CD4-positive, alpha-beta T cell treated with Interleukin-17A for 1 hour (primary cell): Measurements from ENCODE around the gene SNTG2.
"Not testable (repeated sequence)": the region's sequence is repeated elsewhere in the genome, so short reads cannot be mapped to it uniquely, and the experiment has no call there.

Source experiments
- DNase-seq: peaks from one replicate; pipeline ENCODE4 v3.0.0-alpha.2; 2020

The SNTG2 gene

DNA sequence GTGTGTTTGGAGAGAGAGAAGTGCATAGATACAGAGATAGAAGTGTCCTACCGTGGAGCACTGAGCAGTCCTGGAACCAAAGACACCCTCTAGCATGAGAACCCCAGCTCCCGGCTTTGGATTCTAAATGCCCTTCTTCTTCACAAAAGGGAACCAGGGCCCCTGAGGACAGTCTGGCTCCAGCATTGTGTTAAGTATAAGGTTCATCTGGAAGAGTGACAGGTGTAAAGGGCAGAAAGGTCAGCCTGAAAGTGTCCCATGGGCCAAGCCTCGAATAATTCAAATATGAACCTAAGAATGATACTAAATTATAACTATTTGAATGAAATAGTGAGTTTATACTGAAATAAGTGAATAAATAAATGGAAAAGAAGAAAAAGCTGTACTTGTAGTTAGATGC, 109.7 kb downstream of the SNTG2 start:
- DNase-seq, result no peak

DNA sequence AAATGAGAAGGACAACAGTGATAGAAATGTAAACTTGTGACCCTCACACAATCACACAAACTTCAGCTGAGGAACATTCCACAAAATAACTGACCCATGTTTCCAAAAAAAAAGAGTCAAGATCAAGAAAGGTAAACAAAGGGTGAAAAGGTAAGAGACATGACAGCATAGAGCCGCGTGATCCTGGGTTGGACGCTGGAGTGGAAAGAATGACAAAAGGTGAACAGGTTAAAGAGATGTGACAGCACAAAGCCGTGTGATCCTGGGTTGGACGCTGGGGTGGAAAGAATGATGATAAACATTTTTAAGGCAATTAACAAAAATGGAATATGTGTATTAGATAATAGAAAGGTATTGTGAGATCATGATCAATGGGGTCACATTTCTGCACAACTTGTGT, 110.3 kb downstream of the SNTG2 start:
- DNase-seq, result no peak

DNA sequence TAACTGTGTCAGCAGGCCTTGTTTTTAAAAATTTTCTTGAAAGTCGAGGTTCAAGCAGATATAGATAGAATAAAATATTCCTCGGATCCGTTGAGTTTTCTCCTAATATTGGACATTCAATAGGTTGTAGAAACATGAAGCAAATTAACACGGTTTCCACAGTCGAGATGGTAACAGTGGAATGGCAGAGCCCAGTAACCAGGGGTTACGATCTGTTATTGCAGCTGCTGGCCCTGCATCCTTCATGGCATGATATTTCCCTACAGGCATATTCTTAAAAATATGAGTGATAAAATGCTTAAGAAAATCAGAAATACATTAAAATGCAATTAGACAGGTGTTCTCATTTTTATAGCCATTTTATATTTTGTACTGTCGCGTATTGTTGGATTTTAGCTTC, 117.6 kb downstream of the SNTG2 start:
- DNase-seq, result no peak

DNA sequence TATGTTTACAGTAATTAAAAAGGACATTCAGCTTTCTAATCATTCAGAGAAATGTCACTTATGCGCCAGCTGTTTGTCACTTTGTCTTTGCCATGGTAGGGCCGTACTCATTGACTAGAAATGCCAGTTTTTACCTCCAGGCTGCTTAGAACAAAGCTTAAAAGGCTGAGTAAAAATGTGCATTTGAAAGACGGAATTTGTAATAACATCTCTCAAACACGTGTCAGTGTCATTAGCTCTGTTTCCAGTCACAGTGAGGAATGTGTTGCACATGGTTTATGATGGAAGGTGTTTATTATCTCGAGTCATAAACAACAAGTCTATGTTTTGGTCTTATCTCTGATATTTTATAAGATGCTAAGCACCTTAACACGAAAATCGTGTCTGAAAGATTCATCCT, 118.2 kb downstream of the SNTG2 start:
- DNase-seq, result no peak

DNA sequence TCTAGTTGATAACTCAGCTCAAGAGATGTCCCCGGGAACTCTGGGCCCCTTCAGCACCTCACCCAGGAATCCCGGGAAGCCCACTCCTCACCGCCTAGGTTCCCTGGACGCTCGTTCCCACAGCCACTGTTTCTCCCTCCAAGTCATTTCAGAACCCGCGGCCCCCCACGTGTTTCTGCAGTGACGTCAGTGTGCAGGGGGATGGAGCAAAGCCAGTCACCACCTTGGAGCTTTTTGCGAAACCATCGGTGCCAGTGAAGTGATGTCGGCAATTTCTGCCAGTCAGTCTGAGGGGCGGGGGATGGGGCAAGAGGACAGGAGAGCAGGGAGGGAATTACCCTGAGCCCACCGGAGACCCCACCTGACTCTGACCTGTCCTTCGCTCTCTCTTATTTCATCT, 119.2 kb downstream of the SNTG2 start:
- DNase-seq, result no peak

DNA sequence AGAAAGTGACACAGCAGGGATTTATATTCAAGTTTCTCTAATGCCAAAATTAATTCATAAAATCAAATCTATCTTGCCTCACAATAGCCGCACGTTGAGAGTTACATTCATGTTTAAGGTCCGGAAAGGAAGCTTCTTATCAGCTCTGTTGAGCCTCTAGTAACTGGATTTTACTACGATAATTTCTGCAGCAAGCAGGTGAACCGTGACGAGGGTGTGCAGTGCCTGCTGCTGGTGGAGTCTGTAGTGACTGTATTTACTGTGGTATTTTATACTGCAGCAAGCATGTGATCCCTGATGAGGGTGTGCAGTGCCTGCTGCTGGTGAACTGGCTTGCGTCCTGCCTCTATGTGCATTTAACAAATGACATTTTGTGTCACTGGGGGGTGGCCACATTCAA, 120.0 kb downstream of the SNTG2 start:
- no peak for DNase-seq

DNA sequence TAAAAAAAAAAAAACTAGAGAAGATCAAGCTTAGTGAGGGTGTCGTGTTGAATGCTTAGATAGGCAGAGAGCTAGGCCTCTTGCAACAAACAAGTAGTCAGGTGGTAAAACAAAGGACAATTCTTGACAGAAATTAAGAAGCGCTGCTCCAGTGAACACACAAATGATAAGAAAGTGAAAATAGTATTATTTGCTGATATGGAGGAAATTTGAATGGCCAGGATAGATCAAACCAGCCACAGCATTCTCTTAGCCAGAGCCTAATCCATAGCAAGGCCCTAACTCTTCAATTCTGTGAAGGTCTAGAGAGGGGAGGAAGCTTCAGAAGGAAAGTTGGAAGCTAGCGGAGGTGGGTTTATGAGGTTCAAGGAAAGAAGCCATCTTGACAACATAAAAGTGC, 121.0 kb downstream of the SNTG2 start:
- no peak for DNase-seq

DNA sequence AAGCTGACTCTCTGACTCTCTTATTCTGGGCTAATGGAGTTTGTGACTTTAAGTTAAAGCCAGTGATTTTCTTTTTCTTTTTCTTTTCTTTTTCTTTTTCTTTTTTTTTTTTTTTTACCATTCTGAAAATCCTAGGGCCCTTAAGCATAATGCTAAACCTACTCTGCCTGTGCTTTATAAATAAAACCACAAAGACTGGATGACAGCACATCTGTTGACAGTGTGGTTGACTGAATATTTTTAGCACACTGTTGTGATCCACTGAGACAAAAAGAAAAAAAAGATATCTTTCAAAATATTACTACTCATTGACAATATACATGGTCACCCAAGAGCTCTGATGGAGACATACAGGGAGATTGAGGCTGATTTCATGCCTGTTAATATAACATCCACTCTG, 121.6 kb downstream of the SNTG2 start:
- DNase-seq, result no peak

DNA sequence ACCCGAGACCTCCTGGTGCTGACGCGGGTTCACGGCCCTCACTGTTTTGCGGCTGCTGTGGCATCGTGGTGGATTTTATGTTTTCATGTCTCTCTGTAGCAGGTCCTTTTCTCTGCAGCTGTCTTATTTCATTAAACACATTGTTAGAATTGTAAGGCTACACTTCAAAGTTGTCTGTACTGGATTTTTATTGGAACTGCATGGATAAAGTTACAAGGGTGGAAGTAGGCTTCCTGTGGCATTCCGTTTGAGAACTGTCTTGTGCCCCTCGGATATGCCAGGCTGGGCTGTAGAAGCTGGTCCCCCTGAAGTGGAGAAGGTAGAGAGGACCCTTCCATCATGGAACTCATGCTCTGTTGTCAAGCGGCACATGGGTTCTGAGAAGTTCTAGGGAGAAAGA, 127.3 kb downstream of the SNTG2 start:
- DNase-seq, result no peak

DNA sequence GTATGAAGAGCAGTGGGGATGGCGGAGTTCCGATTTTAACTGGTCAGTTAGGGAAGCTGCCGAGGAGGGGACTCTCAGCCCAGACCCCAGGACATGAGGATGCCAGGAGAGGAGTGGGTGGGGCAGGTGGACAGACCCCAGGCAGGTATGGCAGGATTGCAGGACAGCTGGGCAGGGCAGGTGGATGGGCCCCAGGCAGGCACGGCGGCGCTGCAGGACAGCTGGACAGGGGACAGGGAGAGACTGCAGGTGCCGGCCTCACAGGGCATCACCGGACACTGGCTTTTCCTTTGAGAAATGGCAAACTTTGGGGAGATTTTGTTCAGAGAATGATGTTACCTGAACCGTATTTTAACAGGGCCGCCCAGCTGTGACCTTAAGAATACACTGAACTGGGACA, 127.7 kb downstream of the SNTG2 start:
- no peak for DNase-seq

DNA sequence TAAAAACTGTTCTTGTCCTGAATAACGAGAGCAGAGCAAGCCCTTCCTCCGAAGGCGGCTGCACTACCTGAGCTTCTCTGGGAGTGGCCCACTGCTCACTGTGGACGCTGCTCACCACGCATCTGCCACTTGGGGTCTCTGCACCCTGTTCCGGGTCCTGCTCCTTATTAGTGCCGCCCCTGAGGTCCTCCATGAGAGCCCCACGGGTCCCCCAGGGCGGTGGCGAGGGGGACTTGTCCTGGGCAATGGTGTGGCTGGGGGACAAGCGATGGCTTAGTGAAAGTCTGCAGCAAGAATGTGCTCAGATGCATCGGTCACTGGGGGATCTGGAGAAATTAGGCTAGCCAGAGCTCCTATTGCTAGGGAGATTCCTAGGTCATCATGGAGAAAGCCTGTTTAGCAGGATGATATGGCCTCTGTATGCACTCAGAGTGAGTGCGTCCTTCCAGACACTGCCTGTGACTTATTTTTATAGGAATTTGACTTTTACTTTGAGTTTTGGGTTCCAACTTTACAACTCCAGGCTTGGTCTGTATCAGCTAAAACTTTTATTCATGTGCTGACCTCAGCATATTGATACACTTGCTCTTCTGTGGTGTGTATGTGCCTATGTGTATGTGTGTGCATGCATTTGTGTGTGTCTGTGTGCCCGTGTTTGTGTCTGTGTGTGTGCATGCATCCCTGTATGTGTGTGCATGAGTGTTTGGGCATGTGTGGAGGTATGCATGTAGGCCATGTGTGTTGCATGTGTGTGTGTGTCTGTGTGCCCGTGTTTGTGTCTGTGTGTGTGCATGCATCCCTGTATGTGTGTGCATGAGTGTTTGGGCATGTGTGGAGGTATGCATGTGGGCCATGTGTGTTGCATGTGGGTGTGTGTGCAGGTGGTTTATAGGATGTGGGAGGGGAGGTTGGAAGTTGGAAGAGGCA, 129.5 kb downstream of the SNTG2 start:
- no peak for DNase-seq

DNA sequence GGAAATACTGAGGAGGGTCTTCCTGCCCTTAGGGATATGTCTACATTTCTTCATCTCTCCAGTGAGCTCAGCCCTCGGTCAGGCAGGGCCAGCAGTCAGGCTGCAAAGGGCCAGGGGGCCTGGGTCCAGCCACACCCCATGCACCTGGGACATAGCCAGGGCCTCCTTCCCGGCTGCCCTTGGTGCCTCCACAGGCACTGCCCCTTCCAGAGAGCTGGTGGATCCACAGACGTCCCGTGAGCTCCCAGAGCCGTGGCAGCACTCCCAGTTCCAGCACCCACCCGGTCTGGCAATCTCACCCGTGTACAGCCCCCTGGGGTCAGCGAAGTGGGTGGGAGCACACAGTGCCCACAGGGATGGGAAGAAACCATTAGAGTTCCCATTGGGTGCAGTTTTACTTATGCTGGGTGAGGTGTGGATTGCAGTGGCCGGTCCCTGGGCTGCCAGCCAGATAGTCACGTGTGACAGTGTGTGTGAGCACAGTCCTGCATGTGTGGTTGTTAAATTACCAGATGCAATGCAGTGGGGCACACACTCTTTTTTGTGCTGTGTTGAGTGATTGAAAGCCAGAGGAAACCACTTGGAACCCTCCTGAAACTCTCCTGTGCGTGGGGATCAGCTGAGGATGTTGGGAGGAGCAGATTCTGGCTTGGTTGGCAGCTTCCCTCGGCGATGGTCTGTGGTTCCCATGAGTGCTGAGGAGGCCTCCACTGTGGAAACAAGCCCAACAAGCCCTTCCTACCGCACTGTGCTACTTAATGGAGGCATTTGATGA, 131.0 kb downstream of the SNTG2 start:
- DNase-seq, result no peak

DNA sequence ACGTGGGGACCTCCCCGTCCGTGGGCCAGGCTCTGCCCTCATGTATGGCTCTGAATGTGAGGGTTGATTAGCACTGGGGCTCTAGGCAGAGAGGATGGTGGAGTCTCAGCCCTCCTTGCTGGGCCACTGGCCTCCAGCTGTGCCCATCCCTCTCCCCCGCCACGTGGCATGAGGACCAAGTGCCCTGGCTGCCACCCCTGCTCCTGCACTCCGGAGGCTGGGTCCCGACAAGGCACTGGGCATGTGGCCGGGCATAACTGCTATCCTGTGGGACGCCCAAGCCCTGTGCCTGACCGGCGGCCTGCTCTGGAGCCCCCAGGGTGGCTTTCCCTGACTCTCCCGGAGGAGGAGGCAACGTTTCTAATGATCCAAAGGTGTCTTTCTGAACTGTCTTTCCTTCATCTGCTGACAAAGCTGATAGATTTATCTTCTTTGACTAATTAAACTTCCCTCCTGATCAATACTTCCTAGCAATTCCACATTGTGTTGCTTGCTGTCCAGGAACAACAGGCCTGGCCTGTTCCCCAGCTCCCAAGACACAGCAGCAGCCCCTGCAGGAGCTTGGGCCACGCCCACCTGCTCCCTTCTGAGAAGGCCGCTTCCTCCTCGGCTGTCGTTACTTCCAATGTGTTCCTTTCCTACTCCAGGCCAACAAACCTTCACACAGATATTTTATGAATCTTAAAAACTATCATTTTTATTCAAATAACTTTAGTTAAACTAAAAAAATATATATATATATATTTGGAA, 132.0 kb downstream of the SNTG2 start:
- no peak for DNase-seq

DNA sequence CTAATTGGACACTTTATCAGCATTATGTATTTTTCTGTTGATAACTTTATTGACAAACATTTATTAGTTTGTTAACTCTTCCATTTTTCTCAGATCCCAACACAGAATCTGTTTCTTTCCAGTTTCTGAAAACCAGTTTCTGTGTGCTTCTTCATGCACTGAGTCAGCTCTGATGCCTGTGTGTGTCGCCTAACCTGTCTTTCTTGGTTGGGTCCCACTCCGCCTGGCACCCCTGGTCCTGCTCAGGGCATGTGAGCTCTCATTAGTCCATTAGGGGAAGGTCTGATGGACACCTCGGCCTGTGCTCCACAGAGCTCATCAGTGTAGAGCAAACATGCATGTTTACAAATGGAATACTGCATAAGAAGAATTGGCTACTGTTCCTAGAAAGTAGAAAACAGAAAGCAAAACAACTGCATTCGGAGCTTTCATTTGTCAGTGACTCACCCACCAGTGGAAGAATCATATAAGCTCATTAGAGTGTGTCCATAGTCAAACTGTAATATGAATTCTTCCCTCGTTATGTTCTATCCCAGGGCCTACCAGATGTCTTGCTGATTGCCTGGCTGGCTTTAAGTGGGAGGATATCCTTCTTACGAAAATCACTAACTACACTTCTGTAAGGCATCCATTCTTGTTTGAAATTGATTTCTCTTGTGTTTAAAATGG, 137.7 kb downstream of the SNTG2 start:
- DNase-seq, result no peak

DNA sequence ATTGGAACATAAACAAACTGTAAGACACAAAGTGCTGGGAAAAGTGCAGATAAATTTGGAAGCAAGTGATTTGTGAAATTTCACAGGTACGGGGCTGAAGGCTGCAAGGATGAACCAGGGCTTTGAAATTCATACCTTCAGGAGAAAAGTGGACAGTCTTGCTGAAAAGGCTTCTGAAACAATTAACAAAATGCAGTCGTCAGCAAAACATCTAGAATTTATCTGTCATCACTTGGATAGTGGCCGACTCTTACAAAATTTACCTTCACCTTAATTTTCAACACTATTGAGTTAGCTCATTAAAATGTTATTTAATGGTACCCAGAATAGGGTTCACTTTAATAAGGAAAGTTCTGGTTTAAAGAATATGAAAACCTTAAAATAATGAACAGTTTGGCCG, 138.3 kb downstream of the SNTG2 start:
- DNase-seq, result no peak

DNA sequence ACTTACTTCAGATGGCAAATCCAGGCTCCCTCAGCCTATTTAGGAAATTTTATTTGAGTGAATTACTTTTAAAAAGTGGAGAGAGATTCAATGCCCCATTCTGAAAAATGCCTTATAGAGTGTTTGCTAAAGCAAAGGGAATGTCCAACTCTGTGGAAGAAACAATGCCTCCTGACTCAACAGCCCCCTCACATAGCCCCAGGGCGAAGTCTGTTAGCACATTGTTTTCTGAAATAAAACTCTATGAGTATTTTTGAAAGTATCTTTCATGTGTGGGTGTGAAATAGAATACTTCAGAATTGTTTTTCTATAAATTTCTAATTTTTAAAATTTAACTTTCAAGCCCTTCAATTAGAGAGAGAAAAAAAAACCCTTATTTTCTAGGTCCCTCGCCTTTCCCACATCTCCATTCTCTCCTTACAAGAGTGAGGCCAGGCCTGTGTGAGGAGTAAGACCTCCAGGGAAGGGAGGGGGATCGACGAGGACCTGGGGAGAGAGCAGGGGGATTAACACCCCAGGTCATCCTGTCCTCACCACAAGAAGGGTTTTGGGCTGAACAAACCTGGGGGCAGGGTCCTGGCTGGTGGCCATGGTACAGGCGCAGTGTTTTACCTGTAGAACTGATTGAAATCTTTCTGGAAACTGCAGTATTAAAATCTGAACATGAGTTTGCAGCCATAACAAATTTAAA, 141.4 kb downstream of the SNTG2 start:
- no peak for DNase-seq

DNA sequence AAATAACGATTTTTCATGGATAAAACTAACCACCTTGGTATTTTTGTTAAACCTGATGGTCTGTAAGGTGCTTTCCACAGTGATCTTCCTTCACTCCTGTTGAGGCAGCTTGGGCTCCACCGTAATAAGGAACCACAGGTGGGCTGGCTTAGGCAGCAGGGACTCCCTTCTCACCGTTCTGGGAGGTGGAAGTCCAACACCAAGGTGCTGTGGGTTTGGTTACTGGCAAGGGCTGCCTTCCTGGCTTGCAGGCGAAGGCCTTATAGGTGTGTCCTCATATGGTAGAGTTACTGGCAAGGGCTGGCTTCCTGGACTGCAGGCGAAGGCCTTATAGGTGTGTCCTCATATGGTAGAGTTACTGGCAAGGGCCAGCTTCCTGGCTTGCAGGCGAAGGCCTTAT, 143.0 kb downstream of the SNTG2 start:
- not testable (repeated sequence) for DNase-seq

DNA sequence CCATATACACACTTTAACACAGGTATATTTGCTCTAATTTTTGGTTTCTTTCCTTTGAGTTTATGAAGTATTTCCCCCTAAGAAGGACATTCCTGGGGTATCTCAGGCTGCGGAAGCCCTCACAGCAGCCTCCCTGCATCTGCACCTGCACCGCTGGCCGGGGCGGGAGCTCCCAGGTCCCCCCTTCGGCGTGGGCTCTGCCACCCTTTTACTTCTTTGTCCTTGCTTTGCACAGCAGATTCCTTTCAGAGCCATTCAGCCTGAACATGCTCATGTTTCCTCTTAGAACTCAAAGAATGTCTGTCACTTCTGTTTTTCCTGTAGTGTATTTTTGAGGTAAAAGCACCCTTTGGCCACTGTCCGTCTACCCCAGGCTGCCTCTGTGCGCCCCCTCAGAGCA, 146.5 kb downstream of the SNTG2 start:
- DNase-seq, result no peak

DNA sequence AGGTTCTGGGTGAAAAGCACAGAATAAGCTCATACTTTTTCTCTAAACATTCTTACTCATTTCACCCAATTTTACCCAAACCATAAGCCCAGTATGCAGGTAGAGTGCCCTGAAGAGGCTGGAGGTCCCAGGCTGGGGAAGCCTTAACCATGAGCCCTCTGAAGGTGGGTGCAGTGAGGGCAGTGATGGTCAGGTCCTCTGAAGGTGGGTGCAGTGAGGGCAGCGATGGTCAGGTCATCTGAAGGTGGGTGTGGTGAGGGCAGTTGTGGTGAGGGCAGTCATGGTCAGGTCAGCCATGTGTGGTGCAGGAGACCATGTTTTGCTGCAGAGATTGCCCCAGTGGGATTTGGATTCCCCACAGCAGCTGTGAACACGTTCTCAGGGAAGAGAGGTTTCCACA, 148.8 kb downstream of the SNTG2 start:
- no peak for DNase-seq

DNA sequence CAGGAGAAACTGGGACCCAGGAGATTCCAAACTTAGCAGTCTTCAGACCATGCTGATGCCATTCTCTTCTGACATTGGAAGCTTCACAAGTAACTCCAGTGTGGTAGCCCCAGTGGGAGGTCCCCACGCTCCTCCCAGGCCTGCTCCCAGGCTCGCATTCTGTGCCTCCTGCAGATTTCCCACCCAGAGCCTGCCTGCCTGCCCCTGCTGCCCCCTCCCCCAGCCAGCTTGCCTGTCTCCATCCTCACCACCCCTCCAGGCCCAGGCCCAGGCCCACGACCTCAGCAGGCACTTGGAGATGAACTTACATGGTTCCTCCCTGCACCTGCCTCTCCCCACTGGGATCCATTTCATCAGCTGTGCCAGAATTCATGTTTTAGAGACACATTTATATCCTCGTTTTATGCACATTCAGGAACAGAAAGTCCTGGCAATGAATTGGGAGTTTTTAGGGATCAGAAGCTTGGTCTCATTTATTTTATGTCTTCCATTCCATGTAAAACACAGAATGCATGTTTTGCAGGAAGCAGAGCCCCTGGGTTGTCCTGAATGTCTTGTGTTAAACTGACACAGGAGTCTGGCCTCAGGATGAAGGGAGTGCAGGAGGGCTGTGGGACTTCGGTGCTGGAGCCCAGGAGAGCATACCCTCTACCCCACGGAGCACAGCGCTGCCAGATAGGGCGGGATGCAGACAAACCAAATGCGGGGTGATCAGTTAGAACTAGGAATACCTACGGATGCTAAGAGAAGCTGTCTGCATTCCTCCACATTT, 150.5 kb downstream of the SNTG2 start:
- DNase-seq, result no peak

DNA sequence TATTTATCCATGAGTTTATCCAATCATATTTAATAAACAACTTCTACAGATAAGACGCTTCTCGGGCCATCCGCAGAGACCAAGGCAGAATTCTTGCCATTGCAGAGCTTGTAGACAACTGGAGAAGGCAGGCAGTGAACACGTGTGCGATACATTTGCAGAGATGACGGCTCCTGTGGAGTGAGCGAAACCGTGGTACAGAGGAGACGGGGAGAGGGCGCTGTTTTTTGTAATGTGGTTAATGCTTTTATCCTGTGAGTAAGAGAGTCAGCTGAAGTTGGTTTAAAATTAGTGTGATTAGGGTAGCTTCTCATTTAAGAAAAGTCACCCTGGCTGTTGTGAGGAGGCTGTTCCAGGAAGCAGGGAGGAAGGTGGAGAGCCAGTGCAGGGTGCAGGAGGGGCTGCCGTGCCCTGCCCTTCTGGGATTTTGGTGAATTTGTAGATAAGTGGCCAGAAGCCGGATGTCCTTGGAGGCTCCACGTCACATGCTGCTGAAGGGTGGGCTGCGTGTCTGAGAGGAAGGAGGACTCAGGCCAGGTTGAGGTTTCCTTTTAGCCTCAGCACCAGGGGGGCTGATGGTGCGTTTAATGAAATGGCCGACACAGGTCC, 151.4 kb downstream of the SNTG2 start:
- no peak for DNase-seq
